WTC11 (cell line): ENCODE data around the gene ENPP6.

Source experiments
- ATF2 ChIP-seq: sonication (generic); formaldehyde crosslinking; IDR thresholded peaks from 2 replicates; pipeline ENCODE4 v1.8.1; 2022; ENCODE audit warnings: low read depth, missing genetic modification reagents, borderline replicate concordance
- CREB1 ChIP-seq: sonication (generic); formaldehyde crosslinking; IDR thresholded peaks from 2 replicates; pipeline ENCODE4 v1.8.0; 2023; ENCODE audit warnings: mild to moderate bottlenecking, missing genetic modification reagents
- CTCF ChIP-seq: fragments of 200-600 bp; IDR thresholded peaks from 2 replicates; pipeline ENCODE4 v1.8.0; 2022; ENCODE audit warnings: antibody characterized with exemption
- IRF1 ChIP-seq: sonication (generic); formaldehyde crosslinking; IDR thresholded peaks from 2 replicates; pipeline ENCODE4 v1.8.0; 2023; ENCODE audit warnings: missing genetic modification reagents
- JUN ChIP-seq: sonication (generic); formaldehyde crosslinking; IDR thresholded peaks from 2 replicates; pipeline ENCODE4 v1.8.0; 2023; ENCODE audit warnings: mild to moderate bottlenecking, missing genetic modification reagents
- KAT7 ChIP-seq: sonication (generic); formaldehyde crosslinking; IDR thresholded peaks from 2 replicates; pipeline ENCODE4 v1.8.1; 2023; ENCODE audit warnings: missing genetic modification reagents, mild to moderate bottlenecking, borderline replicate concordance
- NFE2L1 ChIP-seq: sonication (generic); formaldehyde crosslinking; IDR thresholded peaks from 2 replicates; pipeline ENCODE4 v1.8.1; 2023; ENCODE audit warnings: missing genetic modification reagents
- NFYB ChIP-seq: sonication (generic); formaldehyde crosslinking; conservative IDR thresholded peaks from 2 replicates; pipeline ENCODE4 v1.8.0; 2022; ENCODE audit warnings: low read depth, missing genetic modification reagents
- NR2C2 ChIP-seq: sonication (generic); formaldehyde crosslinking; IDR thresholded peaks from 2 replicates; pipeline ENCODE4 v1.8.0; 2022; ENCODE audit warnings: mild to moderate bottlenecking, missing genetic modification reagents
- PRDM15 ChIP-seq: sonication (generic); formaldehyde crosslinking; IDR thresholded peaks from 2 replicates; pipeline ENCODE4 v1.8.0; 2022; ENCODE audit warnings: missing genetic modification reagents
- TP53 ChIP-seq: sonication (generic); formaldehyde crosslinking; IDR thresholded peaks from 2 replicates; pipeline ENCODE4 v1.8.1; 2023; ENCODE audit warnings: mild to moderate bottlenecking, missing genetic modification reagents
- ZNF263 ChIP-seq: sonication (generic); formaldehyde crosslinking; IDR thresholded peaks from 2 replicates; pipeline ENCODE4 v1.8.1; 2022; ENCODE audit warnings: low read depth, mild to moderate bottlenecking, moderate library complexity, missing genetic modification reagents
- ZNF423 ChIP-seq: fragments of 250-450 bp; sonication (Bioruptor Pico); IDR thresholded peaks from 2 replicates; pipeline ENCODE4 v2.1.2; 2022; ENCODE audit warnings: mild to moderate bottlenecking, moderate library complexity
- ZNF512 ChIP-seq: sonication (generic); formaldehyde crosslinking; IDR thresholded peaks from 2 replicates; pipeline ENCODE4 v1.8.1; 2022; ENCODE audit warnings: missing genetic modification reagents, borderline replicate concordance

- TF ChIP-seq NFYB (no peak), CTCF (peak; percentile 72), KAT7 (CRISPR knock-in tag) (no peak), NR2C2 (CRISPR knock-in tag) (no peak), NFE2L1 (CRISPR knock-in tag) (no peak), CREB1 (CRISPR knock-in tag) (no peak), ZNF423 (CRISPR knock-in tag) (no peak), IRF1 (CRISPR knock-in tag) (no peak), JUN (CRISPR knock-in tag) (no peak), ZNF512 (CRISPR knock-in tag) (no peak), ATF2 (CRISPR knock-in tag) (no peak), TP53 (CRISPR knock-in tag) (no peak), ZNF263 (no peak), PRDM15 (CRISPR knock-in tag) (no peak)
Measured at GRCh38 chr4:184163813-184164212, 53.9 kb downstream of the ENPP6 start.
